MM.1S (cell line): ENCODE results near the gene ZNF366.

ENCODE experiments used
- DNase-seq: peaks from one replicate; pipeline ENCODE4 v3.0.0-alpha.2; 2015
- H2AFZ ChIP-seq: fragments of 300-600 bp; sonication (generic); 2 replicates; pipeline ENCODE4 v1.6.0; 2016; ENCODE audit warnings: antibody characterized with exemption, low read length
- H3F3A ChIP-seq: fragments of 300-600 bp; sonication (generic); 2 replicates; pipeline ENCODE4 v1.6.1; 2016; ENCODE audit warnings: mild to moderate bottlenecking, antibody characterized with exemption, low read length, moderate library complexity, mixed read lengths; ENCODE audit not compliant: insufficient read depth
- H3K27ac ChIP-seq: fragments of 300-600 bp; sonication (generic); 2 replicates; pipeline ENCODE4 v1.5.1; 2016; ENCODE audit warnings: mild to moderate bottlenecking, low read length
- H3K27me3 ChIP-seq: fragments of 300-600 bp; sonication (generic); replicated peaks from 2 replicates; pipeline ENCODE4 v1.6.0; 2016; ENCODE audit warnings: low read length; ENCODE audit not compliant: insufficient read depth
- H3K36me3 ChIP-seq: fragments of 300-600 bp; sonication (generic); replicated peaks from 2 replicates; pipeline ENCODE4 v1.6.1; 2016; ENCODE audit warnings: mild to moderate bottlenecking, low read length, mixed read lengths; ENCODE audit not compliant: insufficient read depth
- H3K4me1 ChIP-seq: fragments of 300-600 bp; sonication (generic); 2 replicates; pipeline ENCODE4 v1.6.1; 2016; ENCODE audit warnings: low read length, mixed read lengths
- H3K4me2 ChIP-seq: fragments of 300-600 bp; sonication (generic); 2 replicates; pipeline ENCODE4 v1.6.0; 2016; ENCODE audit warnings: low read depth, low read length
- H3K4me3 ChIP-seq: fragments of 300-600 bp; sonication (generic); 2 replicates; pipeline ENCODE4 v1.5.1; 2016; ENCODE audit warnings: low read length, mixed read lengths
- H3K79me2 ChIP-seq: fragments of 300-600 bp; sonication (generic); 2 replicates; pipeline ENCODE4 v1.6.1; 2016; ENCODE audit warnings: mixed run types, low read length, mixed read lengths
- H3K9ac ChIP-seq: fragments of 300-600 bp; sonication (generic); 2 replicates; pipeline ENCODE4 v1.6.1; 2016; ENCODE audit warnings: low read length, mixed read lengths
- H3K9me2 ChIP-seq: fragments of 300-600 bp; sonication (generic); replicated peaks from 2 replicates; pipeline ENCODE4 v1.6.1; 2016; ENCODE audit warnings: mild to moderate bottlenecking, low read length, mixed read lengths; ENCODE audit not compliant: insufficient read depth
- H3K9me3 ChIP-seq: fragments of 300-600 bp; sonication (generic); replicated peaks from 2 replicates; pipeline ENCODE4 v1.6.1; 2016; ENCODE audit warnings: mild to moderate bottlenecking, low read length, mixed read lengths; ENCODE audit not compliant: insufficient read depth
- H4K20me1 ChIP-seq: fragments of 300-600 bp; sonication (generic); 2 replicates; pipeline ENCODE4 v1.6.1; 2016; ENCODE audit warnings: mild to moderate bottlenecking, low read length, moderate library complexity, mixed read lengths; ENCODE audit not compliant: insufficient read depth
- CTCF ChIP-seq: fragments of 300-600 bp; sonication (generic); IDR thresholded peaks from 2 replicates; pipeline ENCODE4 v1.5.1; 2016; ENCODE audit warnings: antibody characterized with exemption, low read length, mixed read lengths
- EZH2 ChIP-seq: fragments of 300-600 bp; sonication (generic); optimal IDR thresholded peaks from 2 replicates; pipeline ENCODE3; 2017; ENCODE audit warnings: low read depth, mild to moderate bottlenecking, antibody characterized with exemption, low read length, mixed read lengths
- EZH2phosphoT487 ChIP-seq: fragments of 300-600 bp; sonication (generic); IDR thresholded peaks from 2 replicates; pipeline ENCODE4 v1.6.1; 2018; ENCODE audit warnings: antibody characterized with exemption, low read length

ZNF366 gene

GRCh38 chr5:72540759-72541438, 33.7 kb upstream of the ZNF366 start:
- H2AFZ ChIP-seq: no peak overlapping the region
- no peaks in the 10 kb centered on the region for H3K9me3 ChIP-seq
- no peaks in the 10 kb centered on the region for H3K4me1 ChIP-seq
- H3K36me3 ChIP-seq: no peaks in the 10 kb centered on the region
- no peaks in the 10 kb centered on the region for H3K79me2 ChIP-seq
- no peak for DNase-seq
- no peak for TF ChIP-seq EZH2
- TF ChIP-seq CTCF: no peak
- TF ChIP-seq EZH2phosphoT487: no peak
- no peaks in the 10 kb centered on the region for H3K27me3 ChIP-seq
- H3K27ac ChIP-seq: no peak overlapping the region
- no peaks in the 10 kb centered on the region for H3F3A ChIP-seq
- no peak overlapping the region for H3K9ac ChIP-seq
- H3K4me3 ChIP-seq: no peak overlapping the region
- no peak overlapping the region for H3K4me2 ChIP-seq
- no peaks in the 10 kb centered on the region for H3K9me2 ChIP-seq
- no peaks in the 10 kb centered on the region for H4K20me1 ChIP-seq

GRCh38 chr5:72539726-72540125, 32.5 kb upstream of the ZNF366 start:
- no peaks in the 10 kb centered on the region for H3K27me3 ChIP-seq
- no peaks in the 10 kb centered on the region for H3K4me1 ChIP-seq
- no peaks in the 10 kb centered on the region for H3K9me3 ChIP-seq
- H3K79me2 ChIP-seq: no peaks in the 10 kb centered on the region
- H3K9me2 ChIP-seq: no peaks in the 10 kb centered on the region
- no peaks in the 10 kb centered on the region for H4K20me1 ChIP-seq
- no peaks in the 10 kb centered on the region for H3K36me3 ChIP-seq
- no peak for TF ChIP-seq EZH2phosphoT487
- no peak for TF ChIP-seq CTCF
- no peak for TF ChIP-seq EZH2
- no peak for DNase-seq
- H2AFZ ChIP-seq: no peak overlapping the region
- no peak overlapping the region for H3K4me2 ChIP-seq
- no peaks in the 10 kb centered on the region for H3F3A ChIP-seq
- H3K9ac ChIP-seq: no peak overlapping the region
- no peak overlapping the region for H3K27ac ChIP-seq
- H3K4me3 ChIP-seq: no peak overlapping the region

- Histone ChIP-seq H3K9me2 (no peaks in the 10 kb centered on the region), H3K9me3 (no peaks in the 10 kb centered on the region), H3K4me3 (no peak overlapping the region), H3K27me3 (no peaks in the 10 kb centered on the region), H3F3A (no peaks in the 10 kb centered on the region), H3K4me1 (no peaks in the 10 kb centered on the region), H4K20me1 (no peaks in the 10 kb centered on the region), H3K4me2 (no peak overlapping the region), H3K27ac (no peak overlapping the region), H3K36me3 (no peaks in the 10 kb centered on the region), H3K9ac (no peak overlapping the region), H2AFZ (no peak overlapping the region), H3K79me2 (no peaks in the 10 kb centered on the region)
- TF ChIP-seq EZH2phosphoT487 (no peak), CTCF (no peak), EZH2 (no peak)
- DNase-seq: no peak
Observed at GRCh38 chr5:72539038-72539437, 31.8 kb upstream of the ZNF366 start.
